IMR-90 (cell line): ENCODE data around the gene MTM1. TPM values are rescaled to one million over a fixed set of nuclear protein-coding genes. Genes with fewer than 3 reads are reported as not detected.

ENCODE experiments used
- ATAC-seq: fragments of 200-7000 bp; cut with Tn5 transposase; 2 replicates; pipeline ENCODE4 v1.9.1; 2020; ENCODE audit warnings: low read depth, mild to moderate bottlenecking, moderate library complexity
- BruUV-seq: library from RNA; stranded (reverse); fragments of 400-500 nt; replicated peaks from 2 replicates; lab custom pipeline; 2021; lab: Mats Ljungman, UMichigan
- CTCF ChIA-PET: fragments of 300-600 bp; formaldehyde crosslinking; extraction: SDS; loops from one replicate; lab custom pipeline; 2021; ENCODE audit warnings: antibody characterized with exemption; lab: Yijun Ruan, JAX
- POLR2A ChIA-PET: fragments of 300-600 bp; sonication (Branson Sonifier 250); formaldehyde crosslinking; loops from one replicate; lab custom pipeline; 2022; ENCODE audit warnings: antibody characterized with exemption; ENCODE audit not compliant: unreplicated experiment; lab: Charles Lee
- DNase-seq: peaks from one replicate; pipeline ENCODE4 v3.0.0; 2013
- H2AFZ ChIP-seq: replicated peaks from 2 replicates; pipeline ENCODE3; 2013; ENCODE audit warnings: low read length, mild to moderate bottlenecking; ENCODE audit not compliant: poor library complexity
- H2AK5ac ChIP-seq: 2 replicates; pipeline ENCODE4 v1.6.1; 2013; ENCODE audit warnings: low read depth, low read length, inconsistent platforms
- H2AK9ac ChIP-seq: replicated peaks from 2 replicates; pipeline ENCODE3; 2013; ENCODE audit warnings: mild to moderate bottlenecking, low read depth, low read length, moderate library complexity; ENCODE audit not compliant: poor library complexity
- H2BK120ac ChIP-seq: 2 replicates; pipeline ENCODE4 v1.6.1; 2013; ENCODE audit warnings: low read depth, low read length, inconsistent platforms
- H2BK15ac ChIP-seq: 3 replicates; pipeline ENCODE4 v1.6.1; 2013; ENCODE audit warnings: low read depth, low read length, inconsistent platforms
- H2BK20ac ChIP-seq: 2 replicates; pipeline ENCODE4 v1.6.1; 2013; ENCODE audit warnings: low read depth, mild to moderate bottlenecking, inconsistent platforms, low read length, moderate library complexity
- H2BK5ac ChIP-seq: 2 replicates; pipeline ENCODE4 v1.6.1; 2013; ENCODE audit warnings: mild to moderate bottlenecking, low read depth, low read length, inconsistent platforms; ENCODE audit not compliant: poor library complexity, severe bottlenecking
- H3K14ac ChIP-seq: replicated peaks from 2 replicates; pipeline ENCODE4 v1.6.1; 2013; ENCODE audit warnings: low read depth, low read length, inconsistent platforms
- H3K18ac ChIP-seq: 2 replicates; pipeline ENCODE4 v1.6.1; 2013; ENCODE audit warnings: low read depth, low read length, control low read depth
- H3K23ac ChIP-seq: 2 replicates; pipeline ENCODE4 v1.6.1; 2013; ENCODE audit warnings: low read depth, low read length, inconsistent platforms
- H3K27ac ChIP-seq: 2 replicates; pipeline ENCODE4 v1.5.1; 2013; ENCODE audit warnings: mild to moderate bottlenecking, control low read depth, low read length; ENCODE audit not compliant: insufficient read depth
- H3K27me3 ChIP-seq: 2 replicates; pipeline ENCODE4 v1.6.1; 2013; ENCODE audit warnings: low read length; ENCODE audit not compliant: control insufficient read depth, insufficient read depth
- H3K36me3 ChIP-seq: 2 replicates; pipeline ENCODE4 v1.6.1; 2013; ENCODE audit warnings: low read length, mixed read lengths; ENCODE audit not compliant: control insufficient read depth, insufficient read depth
- H3K4ac ChIP-seq: 2 replicates; pipeline ENCODE4 v1.6.1; 2013; ENCODE audit warnings: low read depth, low read length, inconsistent platforms
- H3K4me1 ChIP-seq: 2 replicates; pipeline ENCODE4 v1.6.1; 2013; ENCODE audit warnings: low read length, mixed read lengths; ENCODE audit not compliant: control insufficient read depth, insufficient read depth
- H3K4me2 ChIP-seq: 2 replicates; pipeline ENCODE4 v1.6.1; 2013; ENCODE audit warnings: low read depth, mild to moderate bottlenecking, control low read depth, low read length, moderate library complexity
- H3K4me3 ChIP-seq: 2 replicates; pipeline ENCODE4 v1.5.1; 2013; ENCODE audit warnings: low read depth, mild to moderate bottlenecking, control low read depth, low read length, moderate library complexity; ENCODE audit not compliant: insufficient read depth
- H3K56ac ChIP-seq: 2 replicates; pipeline ENCODE4 v1.6.1; 2013; ENCODE audit warnings: low read length, inconsistent platforms; ENCODE audit not compliant: insufficient read depth; ENCODE audit errors: extremely low read depth
- H3K79me1 ChIP-seq, 2 experiments: 2 replicates each; pipeline ENCODE4 v1.6.1; 2013; ENCODE audit warnings: low read length in 2 of 2, inconsistent platforms in 1 of 2, low read depth in 1 of 2
- H3K9ac ChIP-seq: 2 replicates; pipeline ENCODE4 v1.6.1; 2013; ENCODE audit warnings: low read depth, low read length, control low read depth
- H3K9me1 ChIP-seq: 2 replicates; pipeline ENCODE4 v1.6.1; 2013; ENCODE audit warnings: low read length, inconsistent platforms; ENCODE audit not compliant: insufficient read depth
- H3K9me3 ChIP-seq: 2 replicates; pipeline ENCODE4 v1.6.1; 2013; ENCODE audit warnings: low read length; ENCODE audit not compliant: control insufficient read depth, insufficient read depth
- H4K20me1 ChIP-seq: 2 replicates; pipeline ENCODE4 v1.6.1; 2013; ENCODE audit warnings: low read length, inconsistent platforms; ENCODE audit not compliant: insufficient read depth
- H4K5ac ChIP-seq: 2 replicates; pipeline ENCODE4 v1.6.1; 2013; ENCODE audit warnings: mild to moderate bottlenecking, low read depth, low read length, control low read depth
- H4K8ac ChIP-seq, 2 experiments: 2 replicates each; pipeline ENCODE4 v1.6.1; 2013; ENCODE audit warnings: low read depth in 2 of 2, low read length in 2 of 2, control low read depth in 1 of 2, inconsistent platforms in 1 of 2
- H4K91ac ChIP-seq: 2 replicates; pipeline ENCODE4 v1.6.1; 2013; ENCODE audit warnings: low read depth, low read length, inconsistent platforms; ENCODE audit not compliant: insufficient read depth
- BHLHE40 ChIP-seq: fragments of 150-350 bp; IDR thresholded peaks from 2 replicates; pipeline ENCODE4 v1.6.1; 2016; ENCODE audit warnings: mild to moderate bottlenecking, low read depth, low read length
- CEBPB ChIP-seq: IDR thresholded peaks from 2 replicates; pipeline ENCODE4 v1.6.1; 2012; ENCODE audit warnings: low read depth, low read length, improper control_type of control experiment
- CHD1 ChIP-seq: IDR thresholded peaks from 2 replicates; pipeline ENCODE4 v1.6.1; 2012; ENCODE audit warnings: low read depth, low read length, improper control_type of control experiment
- ELK1 ChIP-seq: fragments of 150-350 bp; IDR thresholded peaks from 2 replicates; pipeline ENCODE4 v1.6.1; 2016; ENCODE audit warnings: low read depth, mild to moderate bottlenecking, low read length, moderate library complexity, borderline replicate concordance
- FOS ChIP-seq: fragments of 150-350 bp; IDR thresholded peaks from 2 replicates; pipeline ENCODE4 v1.6.1; 2016; ENCODE audit warnings: low read depth, low read length
- MAFK ChIP-seq: IDR thresholded peaks from 2 replicates; pipeline ENCODE4 v1.6.1; 2012; ENCODE audit warnings: low read depth, low read length, improper control_type of control experiment
- MAZ ChIP-seq: IDR thresholded peaks from 2 replicates; pipeline ENCODE4 v1.6.1; 2012; ENCODE audit warnings: low read depth, mild to moderate bottlenecking, low read length, improper control_type of control experiment, moderate library complexity, borderline replicate concordance
- MXI1 ChIP-seq: IDR thresholded peaks from 2 replicates; pipeline ENCODE4 v1.6.1; 2012; ENCODE audit warnings: low read depth, mild to moderate bottlenecking, low read length, moderate library complexity, borderline replicate concordance
- NFE2L2 ChIP-seq: fragments of 150-350 bp; IDR thresholded peaks from 2 replicates; pipeline ENCODE4 v1.6.1; 2016; ENCODE audit warnings: low read depth, mild to moderate bottlenecking, low read length
- POLR2A ChIP-seq: IDR thresholded peaks from 2 replicates; pipeline ENCODE4 v1.6.1; 2012; ENCODE audit warnings: mild to moderate bottlenecking, low read depth, low read length
- RAD21 ChIP-seq: IDR thresholded peaks from 2 replicates; pipeline ENCODE4 v1.6.1; 2012; ENCODE audit warnings: low read length, improper control_type of control experiment
- RCOR1 ChIP-seq: IDR thresholded peaks from 2 replicates; pipeline ENCODE4 v1.6.1; 2012; ENCODE audit warnings: mild to moderate bottlenecking, low read length, improper control_type of control experiment; ENCODE audit not compliant: insufficient replicate concordance
- RFX5 ChIP-seq: IDR thresholded peaks from 2 replicates; pipeline ENCODE4 v1.8.0; 2012; ENCODE audit warnings: low read depth, mild to moderate bottlenecking, low read length, moderate library complexity
- SMC3 ChIP-seq: fragments of 150-350 bp; IDR thresholded peaks from 2 replicates; pipeline ENCODE4 v1.6.1; 2016; ENCODE audit warnings: low read depth, mild to moderate bottlenecking, antibody characterized with exemption, low read length, moderate library complexity
- WGBS, 2 experiments: methylation state at CpG; one replicate each; pipeline versions ENCODE4 v1.1.5 to v1.1.7; 2013; ENCODE audit warnings: missing lambda C conversion rate in 2 of 2; ENCODE audit not compliant: insufficient read length in 1 of 2; ENCODE audit errors: extremely low coverage in 2 of 2; 5-methylcytosine and 5-hydroxymethylcytosine counted together
- dilution Hi-C: fragments of 300-500 bp; cut with HindIII; formaldehyde crosslinking; loops from one replicate; pipeline ENCODE4 v1.14.3; 2018; ENCODE audit warnings: low sequenced_read_pairs; ENCODE audit not compliant: unreplicated experiment
- in situ Hi-C: fragments of 300-500 bp; cut with MboI; formaldehyde crosslinking; loops from 3 replicates; pipeline ENCODE4 v1.14.3; 2019; ENCODE audit warnings: low sequenced_read_pairs, inconsistent platforms, mixed read lengths
- intact Hi-C: fragments of 100-400 bp; cut with micrococcal nuclease; formaldehyde crosslinking; loops from 2 replicates; pipeline ENCODE4 v1.10.0; 2022
- polyA plus RNA-seq, 3 experiments: library from polyadenylated mRNA; depleted of rRNA; stranded (reverse); fragments of >200 nt; gene quantifications; 2 replicates each; pipeline ENCODE4 v1.2.3, GENCODE V29; 2012; ENCODE audit warnings: low replicate concordance in 1 of 3
- total RNA-seq: library from RNA; depleted of rRNA; stranded (reverse); fragments of >200 nt; gene quantifications from 2 replicates; pipeline ENCODE4 v1.2.3, GENCODE V29; 2012
- TF ChIP-seq, protein P1 (sequence below): conservative IDR thresholded peaks from 2 replicates; pipeline ENCODE4 v1.5.1; 2012; ENCODE audit warnings: mild to moderate bottlenecking, low read depth, low read length, improper control_type of control experiment
- TF ChIP-seq, protein P2 (sequence below): fragments of 150-350 bp; IDR thresholded peaks from 2 replicates; pipeline ENCODE4 v1.6.1; 2017; ENCODE audit warnings: mild to moderate bottlenecking, antibody characterized with exemption, low read length, low read depth

MTM1 gene
- total and polyA plus RNA-seq, 2 of the 4 experiments (the other 2 are of a cell fraction) = 3.8 to 5.6 TPM

- no peak for ATAC-seq
- TF ChIP-seq MAZ (no peak), FOS (no peak), MAFK (no peak), CHD1 (no peak), BHLHE40 (no peak), POLR2A (no peak), RCOR1 (no peak), CEBPB (no peak), MXI1 (no peak), RFX5 (no peak), NFE2L2 (no peak), SMC3 (no peak), ELK1 (no peak), RAD21 (no peak)
- TF ChIP-seq, protein P1, sequence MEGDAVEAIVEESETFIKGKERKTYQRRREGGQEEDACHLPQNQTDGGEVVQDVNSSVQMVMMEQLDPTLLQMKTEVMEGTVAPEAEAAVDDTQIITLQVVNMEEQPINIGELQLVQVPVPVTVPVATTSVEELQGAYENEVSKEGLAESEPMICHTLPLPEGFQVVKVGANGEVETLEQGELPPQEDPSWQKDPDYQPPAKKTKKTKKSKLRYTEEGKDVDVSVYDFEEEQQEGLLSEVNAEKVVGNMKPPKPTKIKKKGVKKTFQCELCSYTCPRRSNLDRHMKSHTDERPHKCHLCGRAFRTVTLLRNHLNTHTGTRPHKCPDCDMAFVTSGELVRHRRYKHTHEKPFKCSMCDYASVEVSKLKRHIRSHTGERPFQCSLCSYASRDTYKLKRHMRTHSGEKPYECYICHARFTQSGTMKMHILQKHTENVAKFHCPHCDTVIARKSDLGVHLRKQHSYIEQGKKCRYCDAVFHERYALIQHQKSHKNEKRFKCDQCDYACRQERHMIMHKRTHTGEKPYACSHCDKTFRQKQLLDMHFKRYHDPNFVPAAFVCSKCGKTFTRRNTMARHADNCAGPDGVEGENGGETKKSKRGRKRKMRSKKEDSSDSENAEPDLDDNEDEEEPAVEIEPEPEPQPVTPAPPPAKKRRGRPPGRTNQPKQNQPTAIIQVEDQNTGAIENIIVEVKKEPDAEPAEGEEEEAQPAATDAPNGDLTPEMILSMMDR = no peak
- TF ChIP-seq, protein P2, sequence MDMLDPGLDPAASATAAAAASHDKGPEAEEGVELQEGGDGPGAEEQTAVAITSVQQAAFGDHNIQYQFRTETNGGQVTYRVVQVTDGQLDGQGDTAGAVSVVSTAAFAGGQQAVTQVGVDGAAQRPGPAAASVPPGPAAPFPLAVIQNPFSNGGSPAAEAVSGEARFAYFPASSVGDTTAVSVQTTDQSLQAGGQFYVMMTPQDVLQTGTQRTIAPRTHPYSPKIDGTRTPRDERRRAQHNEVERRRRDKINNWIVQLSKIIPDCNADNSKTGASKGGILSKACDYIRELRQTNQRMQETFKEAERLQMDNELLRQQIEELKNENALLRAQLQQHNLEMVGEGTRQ = no peak
- H3K9ac ChIP-seq = no peak overlapping the region
- H3K9me3 ChIP-seq = peaks cover 20% of the 10 kb centered on the region
- no peak overlapping the region for H4K5ac ChIP-seq
- no peak overlapping the region for H2BK15ac ChIP-seq
- no peak overlapping the region for H3K18ac ChIP-seq
- no peak overlapping the region for H3K27ac ChIP-seq
- no TSS peak for BruUV-seq
- no peak for DNase-seq
- 29% methylated on average over 2 of the region's 6 CpGs; no CpG with 5 or more reads in 1 of the 2 experiments for WGBS, 2 experiments
- no peak overlapping the region for H4K8ac ChIP-seq
- ChIA-PET CTCF (no interaction called here), POLR2A (no interaction called here)
- no peak overlapping the region for H3K4me3 ChIP-seq
- no peak overlapping the region for H3K56ac ChIP-seq
- H2BK20ac ChIP-seq = no peak overlapping the region
- dilution Hi-C loops (no loop called here), intact Hi-C loops (no loop called here), in situ Hi-C loops (no loop called here)
- no peaks in the 10 kb centered on the region for H3K9me1 ChIP-seq
- H2BK5ac ChIP-seq = no peak overlapping the region
- no peak overlapping the region for H2AK5ac ChIP-seq
- H4K20me1 ChIP-seq = no peaks in the 10 kb centered on the region
- H4K91ac ChIP-seq = no peak overlapping the region
- no peak overlapping the region for H3K4ac ChIP-seq
- no peak overlapping the region for H3K14ac ChIP-seq
- H3K79me1 ChIP-seq = no peaks in the 10 kb centered on the region
- no peak overlapping the region for H2BK120ac ChIP-seq
- H3K27me3 ChIP-seq = no peaks in the 10 kb centered on the region; the same call in 1 of the 2 replicates
- H3K4me1 ChIP-seq = no peaks in the 10 kb centered on the region
- H2AFZ ChIP-seq = no peak overlapping the region
- no peak overlapping the region for H3K23ac ChIP-seq
- no peak overlapping the region for H3K4me2 ChIP-seq
- no peaks in the 10 kb centered on the region for H3K36me3 ChIP-seq
- H2AK9ac ChIP-seq = no peak overlapping the region
These were observed 27.5 kb upstream of the MTM1 start for GRCh38 chrX:150540965-150541364.
